ENCODE data around the gene AKR1E2.

GRCh38 chr10:4780091-4780490 lies 45.9 kb upstream of the AKR1E2 start:
- TF ChIP-seq SRF (IDR thresholded peaks at IDR 0.05; ENCODE audit: low read depth in 2 of 2, low read length in 2 of 2) (no peak), CTCF (IDR thresholded peaks at IDR 0.05 in 2 of 3, conservative IDR thresholded peaks at IDR 0.05 in 1 of 3; ENCODE audit: control insufficient read depth in 2 of 3, extremely low read depth in 1 of 3, insufficient read depth in 1 of 3, low read depth in 3 of 3, low read length in 3 of 3) (no peak)

All from GM12878 (cell line).